SH-SY5Y (cell line): ENCODE results near the gene DLGAP1.

Experiments
- GATA2 ChIP-seq: IDR thresholded peaks from 2 replicates; pipeline ENCODE4 v1.6.1; 2011; ENCODE audit warnings: mild to moderate bottlenecking, low read depth, low read length
- GATA3 ChIP-seq: IDR thresholded peaks from 2 replicates; pipeline ENCODE4 v1.6.1; 2011; ENCODE audit warnings: low read depth, mild to moderate bottlenecking, low read length, moderate library complexity

The DLGAP1 gene

GRCh38 chr18:3489462-3489861, 965.6 kb downstream of the DLGAP1 start:
- no peak for TF ChIP-seq GATA2
- TF ChIP-seq GATA3 = no peak

DNA sequence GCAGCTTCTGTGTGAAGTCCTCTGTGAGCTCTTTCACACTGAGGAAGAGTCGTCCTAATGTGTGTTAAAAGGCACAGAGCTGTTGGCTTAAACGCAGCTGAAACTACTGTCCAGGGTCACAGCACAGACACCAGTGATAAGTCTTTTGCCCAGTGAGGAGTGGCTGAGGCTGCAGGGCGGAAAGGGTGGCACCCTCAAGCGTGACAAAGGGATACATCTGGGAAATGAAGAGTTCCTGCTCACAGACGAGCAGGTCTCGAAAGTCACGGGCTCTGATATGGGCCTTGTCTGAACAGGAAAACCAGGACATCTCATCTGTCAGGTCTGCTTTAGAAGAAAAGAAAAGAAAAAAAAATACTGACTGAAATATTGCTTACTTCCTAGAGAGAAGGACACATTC, 968.6 kb downstream of the DLGAP1 start:
- TF ChIP-seq GATA3 = no peak
- TF ChIP-seq GATA2 = no peak

DNA sequence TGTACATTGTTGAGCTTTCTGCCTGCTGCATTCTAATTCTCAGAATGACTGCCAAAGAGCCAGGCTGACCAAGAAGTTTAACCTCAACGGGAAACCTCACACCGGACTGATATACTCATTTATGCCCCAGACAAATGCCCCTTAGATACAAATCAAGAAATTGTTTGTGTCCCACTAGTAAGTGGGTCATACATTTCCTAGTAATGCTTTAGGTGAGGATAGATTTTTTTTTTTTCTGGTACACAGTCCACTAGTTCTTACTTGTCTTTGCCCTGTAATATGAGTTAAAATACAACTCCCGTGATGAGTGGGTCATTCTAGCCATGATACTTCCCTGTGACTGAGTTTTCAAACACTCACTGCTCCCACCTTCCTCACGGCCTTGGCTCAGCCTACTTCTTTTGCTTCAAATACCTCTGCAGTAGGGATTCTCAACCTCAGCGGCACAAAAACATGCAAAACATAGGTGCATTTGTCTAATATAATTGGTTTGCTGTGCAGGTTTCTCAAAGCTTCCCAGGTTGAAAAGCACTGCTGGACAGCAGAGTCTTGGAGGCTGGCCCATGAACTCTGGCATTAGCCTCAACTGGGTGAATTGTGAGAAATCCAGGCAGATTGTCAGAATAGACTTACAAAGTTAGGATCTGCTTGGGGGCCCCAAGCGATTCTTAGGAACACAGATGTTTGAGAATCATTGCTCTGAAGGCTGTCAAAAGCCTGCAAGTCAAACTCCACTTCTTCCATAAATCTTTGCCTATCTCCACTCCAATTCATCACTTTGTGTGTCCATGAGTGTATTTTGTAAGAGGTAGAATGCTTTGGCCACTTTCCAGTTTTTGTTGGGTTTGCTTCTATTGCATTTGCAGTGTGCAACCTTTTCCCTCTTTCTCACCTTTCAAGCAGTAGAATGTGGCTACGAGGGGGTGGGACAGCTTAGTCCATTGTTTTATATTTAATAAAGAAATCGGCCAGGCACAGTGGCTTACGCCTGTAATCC, 969.7 kb downstream of the DLGAP1 start:
- TF ChIP-seq GATA3 = no peak

DNA sequence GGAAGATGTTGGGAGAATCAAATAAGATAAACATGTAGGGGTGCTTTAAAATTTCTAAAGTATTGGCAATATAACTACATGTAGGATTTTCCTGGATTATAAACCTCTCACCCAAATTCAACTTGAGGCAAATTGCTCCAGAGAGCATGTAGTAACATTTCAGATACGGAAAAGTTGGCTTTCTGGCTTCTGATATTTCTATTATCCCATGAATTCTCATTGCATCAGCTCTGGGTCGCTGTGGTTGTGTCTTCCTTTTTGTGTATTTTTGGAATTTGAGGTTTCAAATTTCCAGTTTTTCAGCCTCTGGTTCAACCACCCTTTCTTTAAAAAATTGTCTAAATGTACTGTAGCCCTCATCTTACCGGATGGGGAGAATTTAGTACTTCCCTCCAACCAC, 972.8 kb downstream of the DLGAP1 start:
- TF ChIP-seq GATA3 = no peak
- no peak for TF ChIP-seq GATA2

DNA sequence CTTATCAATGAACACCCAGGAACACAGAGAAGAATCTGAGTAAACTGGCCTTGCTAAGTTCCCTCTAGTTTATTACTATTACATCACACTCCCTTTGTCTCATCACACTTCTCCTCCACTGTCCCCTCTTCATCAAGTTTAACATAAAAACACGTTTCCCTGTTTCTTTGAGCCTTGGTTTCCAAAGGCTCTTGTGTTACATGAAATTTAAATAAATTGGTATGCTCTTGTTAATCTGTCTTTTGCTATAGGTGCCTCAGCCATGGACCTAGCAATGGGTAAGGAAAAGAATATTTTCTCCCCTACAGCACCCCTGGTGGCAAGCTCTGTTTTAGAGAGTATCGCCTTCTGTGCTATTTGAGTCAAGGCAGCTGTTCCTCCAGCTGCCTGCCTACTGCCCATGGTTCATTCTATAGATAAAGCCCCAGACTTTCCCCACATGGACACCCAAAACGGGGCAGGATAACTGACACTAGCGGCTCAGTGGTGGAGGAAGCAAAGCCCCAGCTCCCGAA, 973.4 kb downstream of the DLGAP1 start:
- TF ChIP-seq GATA2 (no peak), GATA3 (no peak)

DNA sequence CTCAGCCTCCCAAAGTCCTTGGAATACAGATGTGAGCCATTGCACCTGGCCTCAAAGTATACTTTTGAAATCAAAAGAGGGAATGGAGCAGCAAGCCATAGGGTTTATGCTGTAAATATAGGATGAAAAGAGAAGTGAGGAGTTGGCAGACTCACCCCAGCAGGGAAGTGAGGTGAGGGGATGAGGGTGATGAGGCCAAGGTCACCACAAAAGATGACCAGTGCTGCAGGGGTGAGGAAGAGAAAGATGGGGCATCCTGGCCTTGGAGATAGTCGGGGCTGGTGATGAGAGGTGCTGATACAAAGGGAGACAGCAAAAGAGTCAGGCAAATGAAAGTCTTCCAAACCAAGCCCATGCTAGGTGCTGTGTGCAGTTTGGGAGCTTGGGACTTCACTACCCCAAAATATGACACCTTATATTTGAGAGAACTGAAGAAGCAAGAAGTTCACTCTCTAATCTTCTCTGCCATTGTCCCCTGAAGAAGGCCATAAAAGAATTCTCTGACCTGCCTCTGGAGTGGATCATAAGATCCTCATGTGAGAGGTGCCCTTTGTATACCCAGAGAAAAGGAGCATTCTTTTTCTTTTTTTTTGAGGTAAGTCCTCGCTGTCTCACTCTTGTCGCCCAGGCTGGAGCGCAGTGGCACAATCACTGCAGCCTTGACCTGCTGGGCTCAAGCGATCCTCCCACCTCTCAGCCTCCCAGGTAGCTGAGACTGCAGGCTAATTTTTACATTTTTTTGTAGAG, 974.1 kb downstream of the DLGAP1 start:
- TF ChIP-seq GATA2 (no peak), GATA3 (no peak)

GRCh38 chr18:3479978-3480509, 975.1 kb downstream of the DLGAP1 start:
- TF ChIP-seq GATA3 = no peak
- no peak for TF ChIP-seq GATA2

DNA sequence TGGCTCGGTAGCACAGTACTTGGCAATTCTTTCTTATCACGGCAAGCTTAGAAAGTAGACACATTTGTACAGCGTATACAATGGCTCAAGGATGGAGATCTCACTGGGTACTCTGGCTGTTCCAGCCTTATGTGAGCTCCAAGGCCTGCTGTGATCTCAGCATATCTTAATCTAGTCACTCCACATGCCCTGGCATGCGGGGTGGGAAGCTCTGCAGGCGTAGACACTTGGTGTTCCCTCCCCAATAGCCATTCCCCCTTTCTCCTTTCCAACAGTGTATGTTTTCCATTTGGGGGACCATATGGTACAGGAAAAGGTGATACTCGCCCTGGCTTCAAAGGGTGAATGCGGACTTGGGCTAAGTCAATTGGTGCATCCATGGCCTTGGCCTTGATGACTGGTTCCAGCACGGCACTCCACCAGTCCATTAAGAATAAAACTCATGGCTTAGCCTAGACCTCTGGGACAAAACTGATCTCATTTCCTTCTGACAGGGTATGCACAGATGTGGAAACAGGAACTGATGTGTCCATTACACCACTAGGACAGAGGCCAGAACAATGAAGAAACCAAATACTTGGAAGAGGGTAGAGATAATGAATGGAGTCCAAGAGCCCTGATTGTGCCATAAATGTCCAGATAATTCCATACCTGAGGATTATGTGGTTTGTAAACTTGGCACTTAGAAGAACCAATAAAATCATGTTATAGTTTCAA, 976.7 kb downstream of the DLGAP1 start:
- TF ChIP-seq GATA3 (no peak), GATA2 (no peak)

GRCh38 chr18:3472681-3473544, 982.2 kb downstream of the DLGAP1 start:
- TF ChIP-seq GATA2 (no peak), GATA3 (no peak)

GRCh38 chr18:3471141-3471648, 983.9 kb downstream of the DLGAP1 start:
- no peak for TF ChIP-seq GATA2
- no peak for TF ChIP-seq GATA3

DNA sequence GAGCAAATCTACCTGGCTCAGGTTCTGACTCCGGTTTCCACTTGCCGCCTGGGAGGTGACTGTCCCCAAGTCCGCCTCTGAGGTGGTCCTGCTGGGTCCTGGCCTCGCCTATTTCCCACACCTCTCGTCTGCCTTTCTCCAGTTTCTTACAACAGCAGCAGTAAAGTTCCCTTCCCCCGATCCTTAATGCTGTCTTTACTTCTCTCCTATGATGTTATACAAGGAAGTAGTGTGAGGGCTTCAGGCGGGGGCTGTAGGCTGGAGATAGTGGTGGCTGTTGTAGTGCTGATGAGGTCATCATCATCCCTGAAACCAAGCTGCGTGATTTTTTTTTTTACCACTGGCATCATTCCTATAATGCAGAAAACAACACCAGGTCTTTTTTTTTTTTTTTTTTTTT, 986.3 kb downstream of the DLGAP1 start:
- TF ChIP-seq GATA2 (no peak), GATA3 (no peak)

GRCh38 chr18:3468066-3468705, 986.9 kb downstream of the DLGAP1 start:
- TF ChIP-seq GATA3 (no peak), GATA2 (no peak)
